ENCODE measurements around the gene INAVA.
"Not testable (repeated sequence)": the region's sequence is repeated elsewhere in the genome, so short reads cannot be mapped to it uniquely, and the experiment has no call there.

Gene INAVA

DNA sequence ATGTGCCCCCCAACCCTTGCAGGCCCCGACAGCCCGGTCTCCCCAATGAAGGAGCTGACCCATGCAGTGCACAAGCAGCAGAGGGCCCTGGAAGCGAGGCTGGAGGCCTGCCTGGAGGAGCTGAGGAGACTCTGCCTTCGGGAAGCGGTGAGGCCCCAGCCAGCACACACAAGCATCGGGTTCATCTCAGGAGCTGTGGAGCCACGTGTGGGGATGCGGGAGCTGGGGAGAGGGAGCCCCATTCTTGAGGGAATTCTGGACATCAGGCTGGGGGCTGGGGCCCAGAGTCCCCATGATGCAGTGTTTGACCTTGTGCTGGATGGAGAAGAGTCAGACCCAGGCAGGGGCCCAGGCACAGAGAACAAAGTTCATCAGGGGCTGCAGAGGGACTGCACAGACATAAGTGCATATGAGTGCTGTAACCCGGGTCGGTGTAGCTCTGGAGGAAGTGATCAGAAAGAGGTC lies 4.8 kb downstream of the INAVA start:
- DNase-seq (ENCODE audit: low read depth, low spot score): no peak

DNA sequence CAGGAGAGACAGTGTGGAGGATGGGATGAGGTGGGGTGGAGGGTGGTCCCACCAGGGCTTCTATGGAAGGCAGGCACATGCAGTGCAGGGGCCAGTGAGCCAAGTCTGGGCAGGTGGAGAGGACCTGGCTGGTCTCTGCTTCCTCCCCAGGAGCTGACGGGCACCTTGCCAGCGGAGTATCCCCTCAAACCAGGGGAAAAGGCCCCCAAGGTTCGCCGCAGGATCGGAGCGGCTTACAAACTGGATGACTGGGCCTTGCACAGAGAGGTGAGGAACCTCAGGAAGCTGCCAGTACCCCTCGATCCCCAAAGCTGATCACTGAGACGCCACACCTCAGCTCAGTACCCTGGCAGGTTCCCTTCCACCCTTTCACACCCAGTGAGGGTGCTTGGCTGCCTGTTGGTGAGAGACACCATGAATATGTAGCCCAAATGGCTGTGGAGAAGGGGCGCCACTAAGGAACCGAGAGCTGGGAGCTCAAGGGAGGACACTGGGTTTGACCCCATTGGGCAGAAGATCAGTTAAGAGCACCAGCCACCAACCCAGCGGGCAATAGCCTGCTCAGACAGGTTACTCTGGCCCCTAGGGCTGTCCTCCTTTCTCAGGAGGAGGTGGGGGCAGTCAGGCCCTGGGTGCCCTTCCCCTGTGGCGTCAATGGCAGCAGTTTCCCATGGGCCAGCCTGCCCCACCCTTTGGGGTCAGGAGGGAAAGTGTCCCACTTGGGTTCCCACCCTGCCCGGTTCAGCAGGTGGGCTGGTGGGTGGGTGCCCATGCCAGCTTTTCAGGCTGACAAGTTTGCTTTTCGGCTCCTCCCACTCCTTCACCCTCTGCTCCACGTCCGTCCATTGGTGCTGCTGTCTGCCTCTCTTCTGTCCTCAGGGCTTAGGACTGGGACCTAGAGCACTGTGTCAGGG lies 5.5 kb downstream of the INAVA start:
- no peak for DNase-seq (ENCODE audit: low read depth, low spot score)

DNA sequence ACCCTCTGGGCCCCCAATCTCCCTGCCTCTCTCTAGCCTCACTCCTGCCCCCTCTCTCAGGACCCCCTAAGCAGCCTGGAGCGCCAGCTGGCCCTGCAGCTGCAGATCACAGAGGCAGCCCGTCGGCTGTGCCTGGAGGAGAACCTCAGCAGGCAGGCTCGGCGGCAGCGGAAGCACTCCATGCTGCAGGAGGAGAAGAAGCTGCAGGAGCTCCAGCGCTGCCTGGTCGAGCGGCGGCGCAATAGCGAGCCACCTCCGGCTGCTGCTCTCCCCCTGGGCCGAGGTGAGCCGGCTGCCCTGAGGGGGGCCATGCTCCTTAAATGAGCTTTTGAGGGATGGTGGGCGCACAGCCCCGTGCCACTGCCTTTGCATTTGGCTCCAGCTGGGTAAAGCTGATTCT lies 6.2 kb downstream of the INAVA start:
- DNase-seq (ENCODE audit: low read depth, low spot score): no peak

DNA sequence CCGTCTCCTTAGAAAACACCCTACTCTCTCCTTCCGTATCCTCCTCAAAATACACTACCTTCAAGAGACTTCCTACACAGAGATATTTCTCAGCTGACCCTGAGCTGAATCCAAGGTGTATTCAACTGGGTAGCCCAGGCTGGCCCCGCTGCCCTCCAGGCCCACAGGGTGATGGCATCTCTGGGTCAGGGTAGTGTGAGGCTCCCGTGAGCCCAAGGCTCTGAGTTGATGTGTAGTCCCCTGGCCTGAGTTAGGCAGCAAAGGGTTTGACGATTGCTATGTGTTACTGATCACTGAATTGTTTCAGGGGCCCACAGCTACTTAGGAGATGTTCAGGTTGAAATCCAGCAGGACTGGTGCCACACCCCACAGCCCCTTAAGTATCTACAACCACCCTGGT lies 6.7 kb downstream of the INAVA start:
- no peak for DNase-seq (ENCODE audit: low read depth, low spot score)

DNA sequence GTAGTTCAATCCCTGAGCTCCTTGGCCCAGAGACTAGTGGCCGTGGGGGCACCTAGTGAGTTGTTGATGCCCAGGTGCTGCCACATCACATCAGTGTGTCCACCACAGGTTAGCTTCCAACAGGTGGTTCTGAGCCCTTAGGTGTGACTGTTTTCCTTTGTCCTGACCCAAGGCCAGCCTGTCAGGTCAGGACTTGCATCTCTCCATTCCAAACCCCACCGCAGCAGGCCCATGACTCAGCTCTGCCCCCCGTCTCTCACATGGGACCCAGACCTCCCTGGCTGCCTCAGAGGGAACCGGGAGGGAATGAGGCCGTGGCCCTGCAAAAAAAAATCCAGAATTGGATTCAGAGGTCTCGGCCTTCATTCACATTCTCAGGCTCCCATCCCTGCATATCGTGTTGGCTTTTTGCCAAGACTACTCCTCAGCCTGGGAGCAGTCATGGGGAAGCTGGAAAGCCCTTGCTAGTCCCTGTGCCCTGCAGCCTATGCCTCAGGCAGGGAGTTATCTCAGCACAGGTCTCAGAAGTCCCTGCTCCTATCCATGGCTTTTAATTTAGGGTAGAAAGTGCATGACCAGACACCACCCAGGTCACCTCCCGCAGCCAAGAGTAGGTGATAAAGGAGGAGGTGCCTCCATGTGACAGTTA lies 7.2 kb downstream of the INAVA start:
- DNase-seq (ENCODE audit: low read depth, low spot score): no peak

DNA sequence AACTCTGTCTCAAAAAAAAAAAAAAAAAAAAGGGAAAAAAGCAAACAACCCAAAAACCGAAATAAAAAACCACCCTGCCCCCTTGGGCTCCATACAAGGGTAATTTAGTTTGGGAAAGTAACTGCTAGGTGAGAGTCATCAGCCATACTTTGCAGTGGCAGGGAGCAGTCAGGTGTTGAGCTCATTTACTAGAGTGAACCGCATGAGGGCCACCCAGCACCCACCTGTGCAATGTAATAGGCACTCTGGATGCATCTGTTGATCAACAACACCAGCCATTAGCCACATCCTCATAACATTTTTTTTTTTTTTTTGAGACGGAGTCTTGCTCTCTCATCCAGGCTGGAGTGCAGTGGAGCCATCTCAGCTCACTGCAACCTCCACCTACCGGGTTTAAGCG lies 9.1 kb downstream of the INAVA start:
- no peak for DNase-seq (ENCODE audit: low read depth, low spot score)

DNA sequence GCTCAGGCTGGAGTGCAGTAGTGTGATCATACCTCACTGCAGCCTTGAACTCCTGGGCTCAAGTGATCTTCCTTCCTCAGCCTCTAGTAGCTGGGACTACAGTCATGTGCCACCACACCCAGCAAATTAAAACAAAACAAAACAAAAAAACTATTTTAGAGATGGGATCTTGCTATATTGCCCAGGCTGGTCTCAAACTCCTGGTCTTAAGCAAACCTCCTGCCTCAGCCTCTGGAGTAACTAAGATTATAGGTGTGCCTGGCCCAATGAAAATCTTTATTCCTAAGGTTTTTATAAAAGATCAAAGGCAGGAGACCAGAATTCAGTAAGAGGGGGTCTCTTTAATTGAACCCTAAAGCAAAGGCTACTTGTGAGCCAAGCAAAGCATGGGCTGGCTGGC lies 10.1 kb downstream of the INAVA start:
- DNase-seq (ENCODE audit: low read depth, low spot score): no peak

DNA sequence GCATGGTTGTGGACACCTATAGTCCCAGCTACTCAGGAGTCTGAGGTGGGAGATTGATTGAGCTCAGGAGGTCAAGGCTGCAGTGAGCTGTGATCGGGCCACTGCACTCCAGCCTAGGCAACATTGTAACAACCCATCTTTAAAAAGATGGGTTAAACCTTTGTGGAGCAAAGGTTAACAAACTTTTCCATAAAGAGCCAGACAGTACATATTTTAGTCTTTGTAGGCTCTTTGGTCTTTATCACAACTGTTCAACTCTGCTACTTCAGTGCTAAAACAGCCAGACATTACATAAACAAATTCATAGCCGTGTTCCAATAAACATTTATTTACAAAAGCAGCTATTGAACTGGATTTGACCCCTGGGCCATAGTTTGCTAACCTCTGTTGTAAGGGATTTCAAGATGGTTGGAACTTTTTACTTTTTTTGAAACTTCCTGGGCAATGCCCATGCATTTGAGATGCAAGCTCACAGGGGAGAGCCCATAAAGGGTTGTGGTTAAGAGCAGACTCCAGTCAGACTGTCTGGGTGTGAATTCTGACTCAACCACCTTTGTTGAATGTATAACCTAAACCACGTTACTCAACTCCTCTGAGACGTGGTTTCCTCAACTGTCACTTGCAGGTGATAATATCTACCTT lies 10.8 kb downstream of the INAVA start:
- DNase-seq (ENCODE audit: low read depth, low spot score): no peak

DNA sequence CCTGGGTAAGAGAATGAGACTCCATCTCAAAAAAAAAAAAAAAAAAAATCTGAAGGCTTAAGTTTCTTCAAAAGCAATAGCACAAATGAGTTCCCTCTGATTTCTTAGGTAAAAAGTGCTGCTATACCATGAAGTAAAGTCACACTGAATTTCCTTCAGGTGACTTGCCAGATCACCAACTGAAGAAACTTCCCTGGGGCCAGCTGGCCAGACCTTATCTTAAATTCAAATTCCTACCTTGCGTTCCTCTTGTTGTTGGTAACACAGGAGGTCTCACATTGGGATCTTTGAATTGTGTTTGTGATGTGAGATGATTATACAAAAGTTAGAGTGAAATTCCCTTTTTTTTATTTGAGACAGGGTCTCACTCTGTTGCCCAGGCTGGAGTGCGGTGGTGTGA lies 11.8 kb downstream of the INAVA start:
- no peak for DNase-seq (ENCODE audit: low read depth, low spot score)

DNA sequence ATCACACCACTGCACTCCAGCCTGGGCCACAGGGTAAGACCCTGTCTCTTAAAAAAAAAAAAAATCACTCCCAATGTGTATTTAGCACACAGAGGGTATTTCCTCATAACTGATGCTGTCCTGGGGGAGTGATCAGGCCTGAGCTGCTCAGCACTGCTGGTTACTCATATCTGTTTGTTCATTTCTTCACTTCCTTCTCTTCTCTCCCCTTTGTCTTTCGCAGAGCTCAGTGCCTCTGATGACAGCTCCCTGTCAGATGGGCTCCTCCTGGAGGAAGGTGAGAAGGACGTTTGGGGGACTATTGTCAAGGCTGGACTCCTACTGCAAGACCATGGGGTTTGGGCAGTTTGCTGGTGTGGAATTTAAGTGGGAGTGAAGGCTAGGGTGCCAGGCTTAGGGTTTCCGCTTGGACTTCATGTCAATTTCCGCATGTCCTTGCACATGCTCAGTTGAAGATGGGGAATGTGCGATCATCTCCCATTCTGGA lies 13.0 kb downstream of the INAVA start:
- no peak for DNase-seq (ENCODE audit: low read depth, low spot score)

DNA sequence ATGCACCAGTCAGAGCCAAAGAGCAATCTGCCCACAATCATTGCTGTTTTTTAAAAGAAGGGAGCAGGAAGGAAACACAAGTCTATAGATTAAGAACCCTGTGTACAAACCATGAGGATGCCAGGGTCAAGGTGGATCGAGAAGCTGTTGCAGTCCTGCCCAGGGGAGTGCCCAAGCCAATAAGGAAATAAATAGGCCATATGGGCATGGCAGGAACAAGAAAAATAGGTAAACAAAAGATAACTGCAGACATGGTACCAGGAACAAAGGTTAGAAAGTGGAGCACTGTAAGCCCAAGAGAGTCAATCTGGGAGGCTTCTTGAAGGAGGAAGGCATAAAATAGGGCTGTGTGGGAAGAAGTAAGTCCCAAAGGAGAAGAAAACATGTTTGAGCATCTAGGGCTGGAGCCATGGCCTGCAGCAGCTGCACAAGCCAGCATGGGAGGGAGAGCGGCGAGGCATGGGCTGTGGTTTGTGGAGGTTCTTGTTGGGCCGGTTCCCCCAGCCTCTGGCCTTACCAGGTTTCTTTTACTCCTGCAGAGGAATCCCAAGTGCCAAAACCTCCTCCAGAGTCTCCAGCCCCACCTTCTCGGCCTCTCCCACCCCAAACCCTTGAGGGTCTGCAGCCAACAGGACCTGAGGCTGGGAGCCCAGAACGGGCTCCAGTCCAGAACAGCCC lies 13.6 kb downstream of the INAVA start:
- no peak for DNase-seq (ENCODE audit: low read depth, low spot score)

DNA sequence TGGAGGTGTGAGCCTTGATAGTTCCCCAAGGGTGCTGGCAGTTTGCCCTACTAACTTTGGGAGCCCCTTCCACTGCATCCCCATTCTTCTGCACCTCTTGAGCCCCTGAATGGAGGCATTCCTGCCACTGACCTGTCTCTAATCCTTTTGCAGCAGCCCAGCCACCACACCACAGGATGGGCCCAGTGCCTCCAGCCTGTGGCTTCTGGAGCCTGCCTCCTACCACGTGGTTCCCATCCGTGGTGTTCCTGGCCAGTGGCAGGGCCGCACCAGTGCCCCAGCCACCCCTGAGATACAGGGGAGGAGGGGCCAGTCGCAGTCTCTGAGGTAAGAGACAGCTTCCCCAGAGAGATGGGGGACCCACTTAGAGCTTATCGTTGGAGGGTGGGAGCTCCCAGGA lies 14.4 kb downstream of the INAVA start:
- no peak for DNase-seq (ENCODE audit: low read depth, low spot score)

DNA sequence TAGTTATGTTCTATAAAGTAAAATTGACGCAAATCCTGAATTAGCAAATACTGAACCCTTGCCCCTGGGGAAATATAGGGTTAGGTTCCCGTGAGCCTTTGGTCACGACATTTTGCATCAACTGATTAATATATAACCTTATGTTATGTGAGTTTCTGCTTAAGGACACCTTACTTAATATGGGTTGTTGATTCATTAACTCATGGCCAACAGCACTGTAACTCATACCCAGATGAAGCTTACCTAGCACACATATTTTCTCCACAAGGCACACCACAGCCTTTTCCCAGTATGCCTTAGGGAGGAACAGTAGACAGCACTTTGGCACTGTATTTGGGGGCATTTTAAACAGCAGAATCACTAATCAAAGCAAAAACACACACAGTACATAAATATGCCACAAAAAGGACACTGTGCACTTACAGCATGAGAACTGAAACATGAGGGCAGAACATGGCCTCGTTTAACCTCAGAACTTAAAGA lies 15.1 kb downstream of the INAVA start:
- no peak for DNase-seq (ENCODE audit: low read depth, low spot score)

DNA sequence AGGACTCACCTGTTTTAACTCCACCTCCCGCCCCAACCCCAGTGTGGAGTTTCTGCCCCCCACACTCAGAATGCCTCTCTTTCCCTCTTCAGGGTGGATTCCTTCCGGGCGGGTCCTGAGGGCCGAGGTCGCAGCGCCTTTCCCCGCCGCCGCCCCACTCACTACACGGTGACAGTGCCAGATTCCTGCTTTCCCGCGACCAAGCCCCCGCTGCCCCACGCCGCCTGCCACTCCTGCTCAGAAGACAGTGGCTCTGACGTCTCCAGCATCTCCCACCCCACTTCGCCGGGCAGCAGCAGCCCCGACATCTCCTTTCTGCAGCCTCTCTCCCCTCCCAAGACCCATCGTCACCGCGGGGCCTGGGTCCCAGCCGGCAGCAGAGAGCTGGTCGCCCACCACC lies 16.7 kb downstream of the INAVA start:
- no peak for DNase-seq (ENCODE audit: low read depth, low spot score)

DNA sequence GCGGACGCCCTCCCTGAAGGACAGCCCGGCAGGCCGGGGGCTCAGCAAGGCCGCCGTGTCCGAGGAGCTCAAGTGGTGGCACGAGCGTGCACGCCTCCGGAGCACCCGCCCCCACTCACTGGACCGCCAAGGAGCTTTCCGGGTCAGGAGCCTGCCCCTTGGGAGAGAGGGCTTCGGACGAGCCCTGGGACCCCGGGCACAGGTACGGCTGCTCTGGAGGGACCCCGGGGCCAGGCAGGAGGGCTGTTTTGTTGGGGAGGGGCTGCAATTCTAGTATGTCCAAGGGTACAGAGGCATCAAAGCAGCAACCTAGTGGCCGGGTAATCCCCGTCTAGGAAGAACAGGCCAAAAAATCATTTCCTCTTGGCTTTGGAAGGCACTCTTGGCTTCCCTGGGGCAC lies 17.2 kb downstream of the INAVA start:
- not testable (repeated sequence) for DNase-seq (ENCODE audit: low read depth, low spot score)

DNA sequence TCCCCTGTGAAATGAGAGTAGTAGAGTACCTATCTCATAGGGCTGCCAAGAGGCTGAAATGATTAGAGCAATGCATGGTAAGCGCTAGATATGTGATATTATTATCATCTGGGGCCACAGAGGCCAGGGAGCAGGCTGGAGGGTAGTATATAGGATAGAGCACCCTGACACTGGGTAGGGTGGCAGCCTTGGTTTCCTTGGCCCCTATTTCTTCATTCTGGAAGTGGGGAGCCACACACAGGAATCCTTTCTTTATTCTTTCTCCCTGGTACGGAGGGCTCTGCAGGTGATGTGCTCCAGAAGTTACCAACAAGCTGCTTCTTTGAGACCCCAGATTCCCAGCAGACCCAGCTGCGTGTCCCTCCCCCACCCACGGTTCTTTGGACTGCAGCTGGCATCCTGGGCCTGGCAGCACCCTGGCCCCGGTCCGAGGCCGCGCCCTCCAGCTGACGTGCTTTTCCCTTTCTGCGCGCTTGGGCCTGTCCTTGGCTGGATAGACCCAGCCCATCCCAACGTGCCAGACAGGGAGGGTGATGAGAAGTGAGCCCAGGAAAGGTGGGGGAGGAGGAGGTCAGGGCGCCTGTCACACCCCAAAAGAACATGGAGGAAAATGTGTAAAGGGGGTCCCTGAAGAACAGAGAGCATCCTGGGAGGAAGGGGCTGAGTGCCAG lies 18.2 kb downstream of the INAVA start:
- no peak for DNase-seq (ENCODE audit: low read depth, low spot score)

DNA sequence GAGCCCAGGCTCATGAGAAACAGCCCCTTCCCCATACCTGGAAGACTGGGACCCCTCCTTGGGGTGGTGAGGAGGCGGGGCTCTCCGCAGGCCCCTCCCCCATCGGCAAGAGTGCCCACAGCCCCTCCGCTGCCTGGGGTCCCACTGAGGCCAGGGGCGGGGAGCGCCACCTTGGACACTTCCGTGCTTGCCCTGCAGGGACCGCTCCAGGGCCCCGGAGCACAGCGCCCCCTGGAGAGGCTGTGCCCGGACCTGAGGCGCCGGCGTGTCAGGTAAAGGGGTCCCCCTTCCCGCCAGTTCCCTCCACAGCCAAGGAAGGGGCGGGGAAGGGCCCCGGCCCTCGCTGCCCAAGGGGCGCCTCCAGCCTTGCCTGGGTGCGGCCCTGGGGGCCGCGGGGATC lies 21.5 kb downstream of the INAVA start:
- DNase-seq (ENCODE audit: low read depth, low spot score): no peak

DNA sequence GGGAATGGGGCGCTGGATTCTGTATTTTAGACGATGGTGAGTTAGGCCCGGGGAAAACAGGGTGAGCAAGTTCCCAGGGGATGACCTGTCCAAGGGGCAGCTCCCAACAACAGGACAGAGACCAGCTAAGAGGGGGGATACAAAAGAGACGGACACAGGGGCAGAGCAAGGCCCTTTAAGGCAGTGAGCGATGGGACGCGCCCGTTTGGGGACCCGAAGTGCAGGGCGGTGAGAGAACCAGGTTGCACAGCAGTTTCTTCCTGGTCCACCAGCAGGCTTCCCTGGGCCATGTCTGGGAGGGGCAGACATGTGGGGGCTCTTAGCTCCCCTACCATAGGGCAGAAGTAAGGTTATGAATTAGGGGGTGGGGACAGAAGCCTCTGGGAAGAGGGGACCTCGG lies 22.0 kb downstream of the INAVA start:
- DNase-seq (ENCODE audit: low read depth, low spot score): no peak

DNA sequence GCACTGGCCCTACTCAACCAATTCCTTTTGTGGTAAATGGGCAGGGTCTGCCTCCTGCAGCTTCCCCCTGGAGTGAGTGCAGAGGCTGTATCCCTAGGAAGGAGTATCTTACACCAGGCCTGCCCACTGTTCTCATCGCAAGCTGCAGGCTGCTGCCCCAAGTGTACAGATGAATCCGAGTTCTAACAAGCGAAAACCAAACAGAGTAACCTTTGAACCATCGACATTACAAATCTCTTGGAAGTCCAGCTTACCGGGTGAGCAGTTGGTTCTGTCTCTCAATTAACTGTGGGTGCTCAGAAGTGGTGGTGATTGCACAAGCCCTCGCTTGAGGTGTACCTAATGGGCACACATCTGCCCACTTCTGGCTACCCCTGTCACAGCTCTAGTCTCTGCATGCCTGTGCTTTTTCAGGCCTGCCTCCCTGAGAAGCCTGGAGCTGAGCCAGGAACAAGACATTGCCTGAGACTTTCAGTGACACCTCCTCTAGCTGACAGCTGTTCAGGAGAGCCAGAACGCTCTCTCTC lies 22.7 kb downstream of the INAVA start:
- DNase-seq (ENCODE audit: low read depth, low spot score): no peak

DNA sequence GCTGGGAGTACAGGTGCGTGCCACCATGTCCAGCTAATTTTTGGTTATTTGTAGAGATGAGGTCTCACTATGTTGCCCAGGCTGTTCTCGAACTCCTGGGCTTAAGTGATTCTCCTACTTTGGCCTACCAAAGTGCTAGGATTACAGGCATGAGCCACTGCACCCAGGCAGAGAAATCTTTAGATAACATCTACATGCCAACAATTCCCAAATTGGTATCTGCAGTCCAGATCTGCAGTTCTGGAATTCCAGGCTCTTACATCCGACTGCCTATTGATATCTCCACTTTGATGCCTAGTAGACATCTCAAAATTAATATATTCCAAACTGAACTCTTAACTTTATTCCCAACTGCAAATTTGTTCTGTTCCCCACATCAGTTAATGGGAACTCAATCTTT lies 23.3 kb downstream of the INAVA start:
- DNase-seq (ENCODE audit: low read depth, low spot score): no peak

DNA sequence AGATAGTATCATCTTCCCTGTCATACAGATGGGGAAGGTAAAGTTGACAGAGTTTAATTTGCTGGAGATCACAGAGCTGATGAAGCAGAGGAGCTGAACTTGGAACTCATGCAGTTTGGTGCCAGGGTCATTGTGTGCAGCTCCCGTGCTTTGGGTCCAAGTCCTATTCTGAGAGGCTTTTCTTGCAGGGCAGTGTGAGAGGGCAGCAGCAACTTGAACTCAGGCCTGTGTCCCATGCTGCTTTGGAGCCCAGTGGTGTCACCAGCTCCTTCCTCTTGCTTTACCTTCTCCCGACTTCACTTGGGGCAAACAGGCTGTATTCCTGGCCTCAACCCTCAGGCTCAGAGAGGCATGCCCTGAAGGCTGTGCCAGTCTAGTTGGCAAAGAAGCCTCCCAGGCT lies 24.7 kb downstream of the INAVA start:
- DNase-seq (ENCODE audit: low read depth, low spot score): no peak
